Right lobe of liver (tissue), 6 donors: Measurements from ENCODE around the gene ADAM12. TPM values are rescaled to one million over a fixed set of nuclear protein-coding genes. Genes with fewer than 3 reads are reported as not detected.

Experiments
- ATAC-seq, 4 donors: fragments of 200-7000 bp; cut with Tn5 transposase; one replicate each; pipeline ENCODE4 v1.9.1; 2020; ENCODE audit warnings: mild to moderate bottlenecking in 4 of 4, moderate library complexity in 4 of 4
- DNase-seq, 3 donors: peaks; one replicate each; pipeline ENCODE4 v3.0.0-alpha.2; 2020
- H3K27ac ChIP-seq, 3 donors: fragments of 200-600 bp; one replicate each; pipeline ENCODE4 v1.8.0; 2022
- H3K27me3 ChIP-seq, 2 donors: fragments of 200-600 bp; one replicate each; pipeline ENCODE4 v1.8.0; 2022
- H3K36me3 ChIP-seq, 4 donors: fragments of 200-600 bp; sonication (generic) in 1 of 4; one replicate each; pipeline versions ENCODE4 v1.5.1 to v1.8.0; 2017 to 2022; ENCODE audit warnings: control low read depth in 1 of 4
- H3K4me1 ChIP-seq, 4 donors: fragments of 200-600 bp; sonication (generic) in 1 of 4; one replicate each; pipeline versions ENCODE4 v1.5.1 to v1.8.0; 2017 to 2022; ENCODE audit warnings: control low read depth in 1 of 4
- H3K4me3 ChIP-seq, 3 donors: fragments of 200-600 bp; one replicate each; pipeline ENCODE4 v1.8.0; 2022
- H3K9me3 ChIP-seq, 4 donors: fragments of 200-600 bp; sonication (generic) in 1 of 4; one replicate each; pipeline versions ENCODE4 v1.5.1 to v1.8.0; 2017 to 2022; ENCODE audit warnings: control low read depth in 1 of 4
- POLR2A ChIP-seq: fragments of 450-650 bp; IDR thresholded peaks from one replicate; pipeline ENCODE4 v1.6.1; 2017; ENCODE audit warnings: antibody characterized with exemption, mild to moderate bottlenecking
- WGBS: methylation state at CpG from one replicate; pipeline ENCODE4 v1.1.6; 2018; ENCODE audit warnings: low coverage, low lambda C conversion rate; ENCODE audit not compliant: insufficient coverage; ENCODE audit errors: missing lambda C conversion rate; 5-methylcytosine and 5-hydroxymethylcytosine counted together
- intact Hi-C, 2 donors: fragments of 100-400 bp; cut with DNase I; formaldehyde crosslinking; loops; one replicate each; pipeline versions ENCODE4 v1.11.2 to v1.14.1; 2022
- total RNA-seq, 6 experiments: library from RNA; depleted of rRNA in 2 of 6; stranded (reverse); fragments of >200 nt in 2 of 6; fragmentation: NEBNext Ultra II Directional in 3 of 6; extraction: Animal tissue kit (Norgen Biotek cat#: 25700) in 3 of 6; gene quantifications; one replicate each; pipeline versions ENCODE4 v1.1.0 to v1.2.4, GENCODE V29; 2016 to 2023
- TF ChIP-seq, protein P1 (sequence below), 4 donors: fragments of 200-600 bp in 3 of 4; fragments of 450-650 bp in 1 of 4; IDR thresholded peaks; one replicate each; pipeline versions ENCODE4 v1.5.1 to v1.8.0; 2016 to 2022; ENCODE audit warnings: antibody characterized with exemption in 4 of 4, mild to moderate bottlenecking in 2 of 4
- donor health status: DM: no; HTN: yes; CAD: no.
- donor health status: DM: no; HTN: no; CAD: no.
- donor health status: DM: no; HTN: no; CAD: no.
- donor health status: DM: no; HTN: yes; CAD: no.
- donor health status: DM: no; HTN: yes; CAD: no.

ADAM12 gene
- total RNA-seq, 6 experiments from 2014 or later: 0.06 to 1.3 (median 0.48) TPM; not detected in 2

GRCh38 chr10:126128581-126128980, 259.7 kb downstream of the ADAM12 start:
- intact Hi-C loops: no loop called here
- no peaks in the 10 kb centered on the region for H3K9me3 ChIP-seq
- TF ChIP-seq POLR2A: no peak
- TF ChIP-seq, protein P1, sequence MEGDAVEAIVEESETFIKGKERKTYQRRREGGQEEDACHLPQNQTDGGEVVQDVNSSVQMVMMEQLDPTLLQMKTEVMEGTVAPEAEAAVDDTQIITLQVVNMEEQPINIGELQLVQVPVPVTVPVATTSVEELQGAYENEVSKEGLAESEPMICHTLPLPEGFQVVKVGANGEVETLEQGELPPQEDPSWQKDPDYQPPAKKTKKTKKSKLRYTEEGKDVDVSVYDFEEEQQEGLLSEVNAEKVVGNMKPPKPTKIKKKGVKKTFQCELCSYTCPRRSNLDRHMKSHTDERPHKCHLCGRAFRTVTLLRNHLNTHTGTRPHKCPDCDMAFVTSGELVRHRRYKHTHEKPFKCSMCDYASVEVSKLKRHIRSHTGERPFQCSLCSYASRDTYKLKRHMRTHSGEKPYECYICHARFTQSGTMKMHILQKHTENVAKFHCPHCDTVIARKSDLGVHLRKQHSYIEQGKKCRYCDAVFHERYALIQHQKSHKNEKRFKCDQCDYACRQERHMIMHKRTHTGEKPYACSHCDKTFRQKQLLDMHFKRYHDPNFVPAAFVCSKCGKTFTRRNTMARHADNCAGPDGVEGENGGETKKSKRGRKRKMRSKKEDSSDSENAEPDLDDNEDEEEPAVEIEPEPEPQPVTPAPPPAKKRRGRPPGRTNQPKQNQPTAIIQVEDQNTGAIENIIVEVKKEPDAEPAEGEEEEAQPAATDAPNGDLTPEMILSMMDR (IDR thresholded peaks at IDR 0.05): no peak
- H3K27me3 ChIP-seq: no peaks in the 10 kb centered on the region
- ATAC-seq (no peak), DNase-seq (no peak)
- H3K36me3 ChIP-seq: no peaks in the 10 kb centered on the region
- WGBS: 81% methylated on average over 19 of the region's 21 CpGs
- no peak overlapping the region for H3K27ac ChIP-seq
- no peaks in the 10 kb centered on the region for H3K4me1 ChIP-seq
- H3K4me3 ChIP-seq: no peak overlapping the region

- no peaks in the 10 kb centered on the region for H3K9me3 ChIP-seq
- H3K36me3 ChIP-seq: no peaks in the 10 kb centered on the region
- ATAC-seq: no peak
- DNase-seq: no peak
- H3K4me3 ChIP-seq: no peak overlapping the region
- TF ChIP-seq, protein P1 (IDR thresholded peaks at IDR 0.05): no peak
- TF ChIP-seq POLR2A: no peak
- no peak overlapping the region for H3K27ac ChIP-seq
- H3K4me1 ChIP-seq: no peaks in the 10 kb centered on the region
- H3K27me3 ChIP-seq: no peaks in the 10 kb centered on the region
- WGBS: 66% methylated on average over 6 of the region's 7 CpGs
- intact Hi-C loops: no loop called here
Measured at GRCh38 chr10:126127481-126128029, 260.7 kb downstream of the ADAM12 start.

DNA sequence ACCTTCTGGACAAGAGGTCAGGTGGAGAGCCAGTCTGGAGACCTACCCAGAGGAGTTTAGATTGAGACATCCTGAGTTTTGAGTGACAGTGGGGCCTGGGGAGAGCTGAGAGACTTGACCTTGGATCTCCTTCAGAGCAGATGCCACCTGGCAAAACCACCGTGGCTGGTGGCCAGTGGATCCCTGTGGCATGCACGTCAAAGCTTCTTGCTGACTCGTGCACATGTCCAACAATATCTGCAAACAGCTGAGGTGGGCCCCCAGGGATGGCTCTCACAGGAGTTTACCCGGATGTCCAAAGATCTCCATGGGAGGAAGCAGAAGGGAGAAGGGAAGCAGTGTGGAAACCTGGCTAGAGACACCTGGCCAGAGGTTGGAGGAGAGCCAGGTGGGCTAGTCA, 261.4 kb downstream of the ADAM12 start:
- DNase-seq (no peak), ATAC-seq (no peak)
- no peak overlapping the region for H3K4me3 ChIP-seq
- TF ChIP-seq, protein P1 (IDR thresholded peaks at IDR 0.05): no peak
- TF ChIP-seq POLR2A: no peak
- no peaks in the 10 kb centered on the region for H3K36me3 ChIP-seq
- intact Hi-C loops: no loop called here
- no peaks in the 10 kb centered on the region for H3K4me1 ChIP-seq
- 64% methylated on average over 3 of the region's 4 CpGs for WGBS
- H3K27me3 ChIP-seq: no peaks in the 10 kb centered on the region
- H3K9me3 ChIP-seq: no peaks in the 10 kb centered on the region
- H3K27ac ChIP-seq: no peak overlapping the region

GRCh38 chr10:126126023-126126422, 262.3 kb downstream of the ADAM12 start:
- no peak for ATAC-seq
- H3K36me3 ChIP-seq: no peaks in the 10 kb centered on the region
- no peaks in the 10 kb centered on the region for H3K27me3 ChIP-seq
- H3K4me3 ChIP-seq: no peak overlapping the region
- H3K9me3 ChIP-seq: no peaks in the 10 kb centered on the region
- 70% methylated on average over 5 of the region's 5 CpGs for WGBS
- no peak overlapping the region for H3K27ac ChIP-seq
- DNase-seq: no peak
- no peaks in the 10 kb centered on the region for H3K4me1 ChIP-seq
- intact Hi-C loops: no loop called here
- TF ChIP-seq, protein P1 (IDR thresholded peaks at IDR 0.05): no peak
- TF ChIP-seq POLR2A: no peak
